NOMO-1 treated with DMSO at 0.1 percent for 48 hours (cell line): Measurements from ENCODE around the gene MCC.

ENCODE experiments used
- DNase-seq: peaks from one replicate; lab custom pipeline; 2025; ENCODE audit not compliant: unreplicated experiment; lab: John Stamatoyannopoulos, UW

MCC gene

GRCh38 chr5:113373426-113373825 lies 114.8 kb downstream of the MCC start:
- peak; percentile 37 for DNase-seq

DNA sequence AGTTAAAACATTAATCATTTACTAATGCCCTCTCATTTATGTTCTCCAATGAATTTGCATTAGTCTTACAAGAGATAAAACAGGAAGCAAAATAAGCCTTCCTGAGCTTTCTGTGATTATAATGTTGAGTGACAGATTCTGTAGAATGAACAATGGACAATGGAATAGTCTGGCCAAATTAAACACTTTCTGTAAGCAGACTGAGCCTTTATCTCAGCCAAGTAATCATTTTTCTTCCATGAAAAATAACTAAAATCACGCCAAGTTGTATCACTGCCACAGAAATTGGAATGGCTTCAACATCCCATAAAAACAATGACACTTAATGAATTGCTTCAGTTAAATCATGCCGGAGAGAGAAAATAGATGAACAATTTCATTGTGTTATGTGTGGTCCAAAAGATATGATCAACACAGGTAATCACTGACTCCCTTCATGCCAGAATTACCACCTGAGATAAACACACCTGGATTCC lies 116.5 kb downstream of the MCC start:
- DNase-seq, result no peak

DNA sequence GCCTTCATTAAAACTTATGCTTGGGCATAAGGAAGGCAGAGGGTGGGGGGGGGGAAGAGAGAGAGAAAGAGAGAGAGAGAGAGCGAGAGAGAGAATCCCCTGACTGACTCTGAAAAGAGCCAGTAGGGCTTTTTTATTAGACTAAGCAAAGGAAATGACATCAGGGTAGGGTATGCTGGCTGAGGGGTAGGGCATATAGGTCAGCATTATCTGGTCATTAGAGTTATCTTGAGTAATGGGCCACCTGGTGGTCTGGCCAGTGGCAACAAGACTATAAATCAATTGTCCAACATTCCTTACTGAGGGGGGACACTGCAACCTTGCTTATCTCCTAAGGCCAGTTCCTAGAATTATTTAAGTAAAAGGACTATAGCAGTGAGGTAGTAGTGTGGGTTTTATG lies 120.7 kb downstream of the MCC start:
- DNase-seq, result no peak

GRCh38 chr5:113364466-113364865 lies 123.8 kb downstream of the MCC start:
- DNase-seq, result no peak

GRCh38 chr5:113361701-113362100 lies 126.6 kb downstream of the MCC start:
- DNase-seq, result no peak

GRCh38 chr5:113359419-113359818 lies 128.8 kb downstream of the MCC start:
- no peak for DNase-seq

GRCh38 chr5:113358696-113359095 lies 129.6 kb downstream of the MCC start:
- no peak for DNase-seq

DNA sequence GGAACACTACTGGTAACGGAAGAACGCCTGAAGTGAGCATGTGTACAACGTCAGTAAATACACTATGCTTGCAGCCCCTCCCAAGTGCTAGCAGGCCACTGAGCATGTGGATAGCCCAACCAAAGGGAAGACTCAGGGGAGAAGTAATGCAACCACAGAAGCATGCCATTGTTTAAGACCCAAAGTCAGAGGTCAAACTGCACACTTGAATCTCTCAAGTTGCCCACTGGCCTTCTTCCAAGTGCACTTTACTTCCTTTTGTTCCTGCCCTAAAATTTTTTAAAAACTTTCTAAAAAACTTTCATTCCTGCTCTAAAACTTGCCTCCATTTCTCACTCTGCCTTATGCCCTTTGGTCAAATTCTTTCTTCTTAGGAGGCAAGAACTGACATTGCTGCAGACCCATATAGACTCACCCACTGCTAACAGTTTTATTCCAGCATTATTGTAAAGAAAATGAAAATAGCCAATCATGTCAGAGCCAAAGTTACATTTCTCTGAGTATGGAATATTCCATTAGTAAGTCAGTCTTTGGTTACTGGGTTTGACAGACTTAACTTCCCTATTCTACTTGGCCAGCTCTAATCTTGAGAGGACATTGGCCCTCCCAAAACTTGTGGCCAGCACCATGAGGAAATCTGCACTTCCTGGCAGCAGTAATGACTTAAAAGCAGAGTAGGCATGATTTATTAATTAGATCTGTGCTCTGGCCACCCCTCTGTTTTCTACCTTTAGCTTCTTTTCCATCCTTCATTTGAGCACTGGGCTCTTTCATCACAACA lies 130.4 kb downstream of the MCC start:
- peak; percentile 76 for DNase-seq

DNA sequence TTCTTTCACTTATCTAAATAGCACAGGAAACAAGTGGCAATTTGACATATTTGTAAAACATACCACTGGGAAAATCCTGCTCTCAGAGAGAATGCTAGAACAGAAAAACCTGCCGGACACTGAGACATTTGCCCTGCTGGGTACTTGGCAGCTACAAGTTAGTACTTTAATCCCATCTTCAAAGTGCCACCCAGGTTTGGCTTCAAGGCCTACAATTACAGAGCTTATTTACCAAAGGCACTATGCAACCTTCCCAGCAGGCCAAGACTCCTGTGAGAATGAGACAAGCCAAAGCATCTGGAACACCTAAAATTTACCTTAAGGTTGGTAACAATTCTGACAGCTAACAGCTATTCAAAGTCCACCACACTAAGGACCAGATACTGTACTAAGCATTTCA lies 131.8 kb downstream of the MCC start:
- no peak for DNase-seq

DNA sequence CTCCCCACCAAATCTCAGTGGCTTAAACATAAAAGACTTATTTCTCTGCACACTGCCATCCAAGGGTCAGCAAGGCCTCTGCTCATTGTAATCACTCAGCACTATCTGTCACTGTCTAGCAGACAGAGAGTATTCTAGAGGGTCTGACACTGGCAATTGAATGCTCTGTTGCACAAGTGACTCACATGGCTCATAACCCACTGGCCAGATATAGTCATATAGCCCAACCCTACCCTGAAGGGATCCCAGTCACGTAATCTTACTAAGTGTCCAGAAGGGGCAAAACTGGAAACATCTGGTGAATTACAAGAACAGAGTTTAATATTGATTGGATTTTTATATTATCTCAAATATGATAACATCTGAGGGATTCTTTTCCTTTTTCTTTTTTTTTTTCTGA lies 134.2 kb downstream of the MCC start:
- no peak for DNase-seq

DNA sequence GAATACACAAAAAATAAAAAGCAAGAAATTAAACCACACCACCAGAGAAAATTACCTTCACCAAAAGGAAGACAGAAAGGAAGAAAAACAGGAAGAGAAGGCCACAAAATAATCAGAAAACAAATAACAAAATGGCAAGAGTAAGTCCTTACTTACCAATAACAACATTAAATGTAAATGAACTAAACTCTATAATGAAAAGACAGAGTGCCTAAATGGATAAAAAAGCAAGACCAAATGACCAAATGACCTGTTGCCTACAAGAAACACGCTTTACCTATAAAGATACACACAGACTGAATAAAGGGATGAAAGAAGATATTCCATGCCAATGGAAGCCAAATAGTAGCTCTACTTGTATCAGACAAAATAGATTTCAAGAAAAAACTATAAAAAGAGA lies 140.7 kb downstream of the MCC start:
- no peak for DNase-seq

DNA sequence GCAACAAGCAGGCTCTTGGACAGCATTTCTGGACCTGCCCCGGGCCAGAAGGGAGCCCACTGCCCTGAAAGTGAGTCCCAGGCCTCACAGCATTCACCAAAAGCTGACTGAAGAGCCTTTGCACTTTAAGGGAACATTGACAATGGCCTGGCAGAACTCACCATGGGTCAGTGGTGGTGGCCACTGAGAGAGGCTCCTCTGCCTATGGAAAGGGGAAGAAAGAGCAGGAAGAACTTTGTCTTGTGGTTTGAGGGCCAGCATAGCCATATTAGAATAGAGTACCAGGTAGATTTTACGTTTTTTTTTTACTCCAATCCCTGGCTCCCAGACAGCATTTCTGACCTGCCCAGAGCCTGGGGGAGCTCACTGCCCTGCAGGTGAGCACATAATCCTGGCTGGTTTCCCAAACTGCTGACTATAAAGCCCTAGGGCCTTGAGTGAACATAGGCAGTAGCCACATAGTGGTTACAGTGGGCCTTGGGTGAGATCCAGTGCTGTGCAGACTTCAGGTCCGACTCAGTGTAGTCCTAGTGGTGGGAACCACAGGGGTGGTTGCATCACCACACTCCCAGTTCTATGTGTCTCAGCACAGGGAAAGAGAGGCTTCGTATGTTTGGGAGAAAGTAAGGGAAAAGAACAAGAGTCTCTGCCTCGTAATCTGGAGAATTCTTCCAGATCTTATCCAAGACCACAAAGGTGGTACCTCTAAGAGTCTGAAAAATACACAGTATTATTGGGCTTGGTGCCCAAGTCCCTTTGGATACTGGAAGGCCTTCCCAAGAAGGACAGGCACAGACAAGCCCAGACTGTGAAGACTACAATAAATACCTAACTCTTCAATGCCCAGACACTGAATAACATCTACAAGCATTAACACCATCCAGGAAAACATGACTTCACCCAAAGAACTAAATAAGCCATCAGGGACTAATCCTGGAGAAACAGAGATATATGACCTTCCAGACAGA lies 143.0 kb downstream of the MCC start:
- peak; percentile 12 for DNase-seq

DNA sequence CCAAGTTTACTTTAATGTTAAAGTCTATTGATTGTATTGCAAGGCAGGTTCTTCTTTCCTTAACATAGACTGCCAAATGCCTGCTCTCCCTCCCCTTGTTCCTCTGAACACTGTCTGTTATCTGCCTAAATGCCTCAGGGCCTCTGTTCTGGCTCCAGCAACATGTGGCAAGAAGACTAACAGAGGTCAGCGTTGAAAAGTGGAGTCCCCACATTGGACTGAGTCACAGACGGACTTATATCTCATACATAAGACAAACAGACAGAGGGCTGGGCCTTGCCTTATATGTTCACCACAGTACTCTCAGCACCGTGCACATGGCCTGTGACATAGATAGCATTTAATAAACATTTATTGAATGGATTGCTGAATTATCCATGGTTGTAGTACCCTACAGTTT lies 144.9 kb downstream of the MCC start:
- no peak for DNase-seq

DNA sequence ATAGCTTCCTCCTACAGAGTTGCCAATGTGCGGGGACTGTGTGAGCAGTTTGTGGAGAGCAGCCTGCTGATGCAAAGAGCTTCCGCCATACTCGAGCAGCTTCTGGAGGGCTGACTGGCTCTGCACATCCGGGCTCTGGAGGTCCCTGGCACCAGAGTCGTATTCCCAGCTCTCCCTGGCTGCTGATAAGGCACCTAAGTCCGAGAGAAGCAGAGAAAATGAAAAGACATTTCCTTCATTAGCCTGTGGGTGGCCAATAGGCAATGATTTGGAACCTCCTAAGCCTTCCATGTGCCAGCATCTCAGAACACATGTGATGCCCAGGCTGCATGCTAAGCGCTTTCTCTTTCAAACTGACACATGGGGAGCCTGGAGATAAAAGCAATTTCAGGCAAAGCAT lies 147.7 kb downstream of the MCC start:
- DNase-seq, result no peak

GRCh38 chr5:113338628-113339027 lies 149.6 kb downstream of the MCC start:
- DNase-seq, result no peak

DNA sequence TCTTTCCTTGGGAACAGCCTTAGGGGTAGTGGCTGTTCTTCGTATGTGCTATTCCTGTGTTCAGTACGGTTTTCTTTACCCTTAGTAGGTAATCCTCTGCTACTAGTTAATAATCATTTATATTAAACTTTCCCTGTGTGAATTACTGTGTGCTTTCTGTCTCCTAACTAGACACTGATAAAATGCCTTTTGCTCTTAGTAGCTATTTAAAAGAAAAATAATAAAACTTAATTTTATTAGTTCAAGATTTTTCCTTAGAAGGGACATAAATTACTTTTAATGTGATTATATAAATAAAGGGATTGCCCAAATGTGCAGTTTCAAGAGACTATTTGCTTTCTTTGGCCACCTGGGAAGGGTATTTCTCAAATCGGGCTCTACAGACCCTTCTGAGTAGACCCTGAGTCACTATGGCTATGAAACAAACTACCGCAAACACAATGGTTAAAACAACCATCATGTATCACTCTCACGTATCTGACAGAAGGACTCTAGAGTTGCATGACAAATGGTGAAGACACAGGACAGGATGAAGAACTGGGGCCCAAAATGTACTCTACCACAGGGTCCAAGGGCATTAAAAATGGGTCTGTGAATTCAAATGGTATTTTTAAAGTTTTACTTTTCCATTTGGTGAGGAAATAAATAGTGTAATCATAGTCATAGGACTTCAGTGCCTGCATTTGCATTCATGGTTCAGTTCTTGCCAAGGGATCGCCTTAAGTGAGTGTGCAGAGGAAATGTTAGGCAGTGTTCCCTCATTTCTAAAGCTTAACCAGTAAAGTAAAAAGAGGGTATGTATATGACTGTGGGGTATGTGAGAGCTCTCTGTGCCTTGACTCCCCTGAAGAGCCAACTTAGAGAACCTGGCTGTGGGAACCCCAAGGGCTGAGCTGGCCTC lies 150.5 kb downstream of the MCC start:
- no peak for DNase-seq

DNA sequence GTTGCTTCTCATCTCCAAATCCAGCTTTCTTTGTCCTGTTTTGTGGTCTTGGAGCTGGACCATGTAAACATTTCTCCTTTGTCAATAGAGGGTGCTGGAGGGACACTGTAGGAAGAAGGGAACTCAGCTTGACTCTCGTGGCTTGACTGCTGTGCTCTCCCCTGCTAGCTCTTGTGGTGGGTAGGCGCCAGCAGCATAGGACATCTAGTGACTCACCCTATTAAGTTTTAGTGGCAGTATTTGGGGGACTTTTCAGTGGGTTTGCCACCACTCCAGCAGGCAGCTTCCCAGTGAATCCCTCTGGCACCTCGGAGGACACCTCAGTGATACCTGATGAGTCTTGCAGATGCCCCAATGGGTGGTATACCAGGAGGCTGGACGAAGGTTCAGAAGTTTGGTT lies 151.3 kb downstream of the MCC start:
- DNase-seq, result peak; percentile 71

- no peak for DNase-seq
These were observed 154.8 kb downstream of the MCC start for GRCh38 chr5:113333411-113333810.

- DNase-seq, result peak; percentile 9
These were observed 157.1 kb downstream of the MCC start for GRCh38 chr5:113331209-113331551.

DNA sequence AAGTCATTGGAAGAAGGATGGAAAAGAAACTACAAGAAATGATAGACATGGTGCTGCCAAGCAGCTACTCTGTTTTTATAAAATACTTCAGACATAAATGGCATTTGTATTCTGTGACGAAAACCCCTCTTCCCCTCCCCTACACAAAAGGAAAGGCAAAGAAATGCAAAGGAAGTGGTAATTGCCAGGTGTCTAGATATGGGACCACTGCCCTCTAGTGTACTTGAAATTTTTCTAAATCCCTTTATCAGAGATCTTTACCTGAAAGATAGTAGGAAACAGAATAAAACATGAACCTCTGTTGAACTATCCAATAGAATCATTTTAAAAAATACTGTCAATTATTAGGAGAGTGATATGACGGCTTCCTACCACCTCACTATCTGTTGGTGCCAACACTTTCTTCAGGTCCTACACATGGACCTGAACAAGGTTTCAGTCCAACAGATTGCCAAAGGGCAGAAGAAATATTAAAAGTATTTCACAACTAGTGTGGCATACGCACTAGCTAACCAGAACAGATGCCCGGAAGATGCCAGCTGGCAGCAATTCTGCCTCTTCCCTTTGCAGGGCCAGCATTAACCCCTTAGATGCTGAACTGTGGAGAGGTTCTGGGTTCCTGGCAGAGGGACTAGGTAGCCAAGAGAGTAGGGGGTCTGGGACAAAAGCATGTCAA lies 157.6 kb downstream of the MCC start:
- peak; percentile 42 for DNase-seq

DNA sequence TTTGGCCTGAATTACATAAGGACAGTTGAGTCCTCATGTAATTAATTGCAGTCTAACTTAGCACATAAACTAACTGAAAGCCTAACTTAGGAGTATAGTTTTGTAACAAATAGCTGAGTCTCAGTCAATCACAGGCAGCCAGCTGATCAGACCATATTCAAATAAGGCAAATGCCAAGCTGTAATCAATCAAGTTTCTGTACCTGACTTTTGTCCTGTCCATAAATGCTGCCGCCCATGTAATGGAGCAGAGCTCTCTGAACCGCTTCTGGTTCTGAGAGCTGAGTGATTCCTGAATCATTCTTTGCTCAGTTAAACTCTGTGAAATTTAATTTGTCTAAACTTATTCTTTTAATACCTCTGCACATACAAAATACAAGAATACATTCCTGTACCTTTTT lies 158.3 kb downstream of the MCC start:
- no peak for DNase-seq
